ENCODE results near the gene NAA40.

Gene NAA40

DNA sequence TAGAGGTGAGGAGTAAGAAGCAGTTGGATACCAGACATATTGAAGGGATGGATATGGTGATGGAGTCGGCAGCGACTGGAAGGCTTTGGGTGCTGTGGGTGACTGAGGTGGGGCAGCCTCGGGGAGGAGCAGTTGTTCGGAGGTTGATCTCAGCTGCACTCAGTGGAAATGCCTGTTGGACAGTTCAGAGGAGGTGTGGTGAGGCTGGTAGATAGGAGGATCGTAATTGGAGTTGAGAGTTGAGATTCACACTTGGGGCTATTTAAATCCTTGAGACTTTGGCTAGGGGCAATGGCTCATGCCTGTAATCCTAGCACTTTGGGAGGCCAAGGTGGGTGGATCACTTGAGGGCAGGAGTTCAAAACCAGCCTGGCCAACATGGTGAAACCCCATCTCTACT is 54.3 kb downstream of the NAA40 start:
- TF ChIP-seq EZH2phosphoT487 (IDR thresholded peaks at IDR 0.05; ENCODE audit: borderline replicate concordance, low read length) (no peak), CTCF (IDR thresholded peaks at IDR 0.05; ENCODE audit: low read depth, low read length, poor library complexity, severe bottlenecking) (no peak)
- Histone ChIP-seq H3K4me1 (ENCODE audit: control insufficient read depth, low read length) (no peaks in the 10 kb centered on the region), H3K4me3 (ENCODE audit: low read length) (no peak overlapping the region), H3K27me3 (ENCODE audit: control insufficient read depth, low read length) (no peaks in the 10 kb centered on the region), H3K27ac (ENCODE audit: low read depth, low read length) (no peak overlapping the region), H3F3A (ENCODE audit: control insufficient read depth, insufficient read depth) (no peaks in the 10 kb centered on the region), H3K4me2 (ENCODE audit: low read length) (no peak overlapping the region), H3K79me2 (ENCODE audit: control insufficient read depth, low read length) (peaks cover 13% of the 10 kb centered on the region), H4K20me1 (ENCODE audit: control insufficient read depth, insufficient read depth, low read depth, low read length) (no peaks in the 10 kb centered on the region), H3K9me2 (replicated peaks; ENCODE audit: control insufficient read depth, low read length) (no peaks in the 10 kb centered on the region), H3K36me3 (ENCODE audit: control insufficient read depth, low read length) (peaks cover 43% of the 10 kb centered on the region), H3K9me3 (ENCODE audit: control insufficient read depth, insufficient read depth, low read length) (no peaks in the 10 kb centered on the region)

DNA sequence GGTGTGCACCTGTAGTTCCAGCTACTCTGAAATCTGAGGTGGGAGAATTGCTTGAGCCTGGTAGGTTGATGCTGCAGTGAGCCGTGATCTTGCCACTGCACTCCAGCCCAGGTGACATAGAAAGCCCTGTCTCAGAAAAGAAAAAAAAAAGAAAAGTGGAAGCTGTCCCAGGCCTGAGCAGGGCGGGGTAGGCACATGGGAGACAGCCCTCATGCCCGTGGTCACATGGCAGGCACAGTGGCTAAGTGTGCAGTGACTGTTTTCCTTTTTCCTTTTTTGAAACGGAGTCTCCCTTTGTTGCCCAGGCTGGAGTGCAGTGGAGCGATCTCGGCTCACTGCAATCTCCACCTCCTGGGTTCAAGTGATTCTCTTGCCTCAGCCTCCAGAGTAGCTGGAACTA is 55.2 kb downstream of the NAA40 start:
- peaks cover under 1% of the 10 kb centered on the region; the same call in 1 of the 2 replicates for H3K4me1 ChIP-seq (ENCODE audit: control insufficient read depth, low read length)
- H3K27me3 ChIP-seq (ENCODE audit: control insufficient read depth, low read length): no peaks in the 10 kb centered on the region
- 0 out of 2 replicates have a peak, but pooled peaks cover 6% of the 10 kb centered on the region for H3K79me2 ChIP-seq (ENCODE audit: control insufficient read depth, low read length)
- no peaks in the 10 kb centered on the region for H3K9me3 ChIP-seq (ENCODE audit: control insufficient read depth, insufficient read depth, low read length)
- H3K4me3 ChIP-seq (ENCODE audit: low read length): no peak overlapping the region
- TF ChIP-seq CTCF (IDR thresholded peaks at IDR 0.05; ENCODE audit: low read depth, low read length, poor library complexity, severe bottlenecking) (no peak), EZH2phosphoT487 (IDR thresholded peaks at IDR 0.05; ENCODE audit: borderline replicate concordance, low read length) (no peak)
- H3K9me2 ChIP-seq (replicated peaks; ENCODE audit: control insufficient read depth, low read length): no peaks in the 10 kb centered on the region
- H3K27ac ChIP-seq (ENCODE audit: low read depth, low read length): no peak overlapping the region
- H3F3A ChIP-seq (ENCODE audit: control insufficient read depth, insufficient read depth): no peaks in the 10 kb centered on the region
- no peak overlapping the region for H3K4me2 ChIP-seq (ENCODE audit: low read length)
- H3K36me3 ChIP-seq (ENCODE audit: control insufficient read depth, low read length): peaks cover 36% of the 10 kb centered on the region
- H4K20me1 ChIP-seq (ENCODE audit: control insufficient read depth, insufficient read depth, low read depth, low read length): no peaks in the 10 kb centered on the region

DNA sequence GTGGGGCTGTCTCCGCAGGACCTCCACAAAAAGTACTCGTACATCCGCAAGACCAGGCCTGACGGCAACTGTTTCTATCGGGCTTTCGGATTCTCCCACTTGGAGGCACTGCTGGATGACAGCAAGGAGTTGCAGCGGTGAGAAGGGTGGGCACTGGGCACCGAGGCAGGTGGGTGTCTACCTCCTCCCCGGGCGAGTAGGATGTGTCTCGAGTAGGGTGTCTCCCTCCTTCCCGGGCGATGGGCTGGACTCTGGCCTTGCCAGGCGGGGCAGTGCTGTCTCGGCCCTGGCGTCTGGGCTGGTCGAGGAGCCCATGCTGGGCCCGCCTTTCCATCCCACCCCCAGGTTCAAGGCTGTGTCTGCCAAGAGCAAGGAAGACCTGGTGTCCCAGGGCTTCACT is 57.7 kb downstream of the NAA40 start:
- Histone ChIP-seq H3K4me2 (ENCODE audit: low read length) (no peak overlapping the region), H4K20me1 (ENCODE audit: control insufficient read depth, insufficient read depth, low read depth, low read length) (no peaks in the 10 kb centered on the region), H3F3A (ENCODE audit: control insufficient read depth, insufficient read depth) (no peaks in the 10 kb centered on the region), H3K36me3 (ENCODE audit: control insufficient read depth, low read length) (peaks cover 19% of the 10 kb centered on the region), H3K4me3 (ENCODE audit: low read length) (no peak overlapping the region), H3K9me2 (replicated peaks; ENCODE audit: control insufficient read depth, low read length) (no peaks in the 10 kb centered on the region), H3K79me2 (ENCODE audit: control insufficient read depth, low read length) (no peaks in the 10 kb centered on the region), H3K4me1 (ENCODE audit: control insufficient read depth, low read length) (peaks cover 19% of the 10 kb centered on the region), H3K27me3 (ENCODE audit: control insufficient read depth, low read length) (no peaks in the 10 kb centered on the region), H3K9me3 (ENCODE audit: control insufficient read depth, insufficient read depth, low read length) (no peaks in the 10 kb centered on the region), H3K27ac (ENCODE audit: low read depth, low read length) (no peak overlapping the region)
- TF ChIP-seq CTCF (IDR thresholded peaks at IDR 0.05; ENCODE audit: low read depth, low read length, poor library complexity, severe bottlenecking): no peak
- no peak for TF ChIP-seq EZH2phosphoT487 (IDR thresholded peaks at IDR 0.05; ENCODE audit: borderline replicate concordance, low read length)

All from DOHH2 (cell line).